Measurements from ENCODE around the gene PROX2. TPM values are rescaled to one million over a fixed set of nuclear protein-coding genes. Genes with fewer than 3 reads are reported as not detected.

Gene PROX2
- polyA plus RNA-seq, 3 donors: 0.03 TPM; not detected in 2

DNA sequence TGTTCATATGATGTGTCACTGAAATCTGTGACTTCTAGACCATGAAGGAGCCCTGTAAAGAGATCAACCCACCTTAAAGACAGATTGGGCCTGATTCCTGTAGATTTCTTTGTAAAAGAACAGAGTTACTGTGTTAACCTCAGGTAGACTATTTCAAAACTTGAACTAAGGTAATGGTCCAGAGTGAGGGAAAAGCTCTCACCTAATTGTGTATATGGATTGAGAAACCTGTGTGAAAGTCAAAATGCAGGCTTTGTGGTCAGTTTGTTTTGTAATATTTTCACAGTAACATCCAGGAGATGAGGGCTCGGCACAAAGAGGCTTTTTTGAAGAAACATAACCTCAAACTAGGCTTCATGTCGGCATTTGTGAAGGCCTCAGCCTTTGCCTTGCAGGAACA, 22.1 kb upstream of the PROX2 start:
- Histone ChIP-seq H3K36me3 (replicated peaks in 1 of 2; ENCODE audit: control insufficient read depth in 1 of 2, insufficient read depth in 2 of 2, low read length in 2 of 2) (peaks cover 96 to 99% of the 10 kb centered on the region in 2 donors), H4K20me1 (ENCODE audit: insufficient read depth, low read length) (peaks cover 31% of the 10 kb centered on the region), H3K27me3 (ENCODE audit: control insufficient read depth in 2 of 2, insufficient read depth in 2 of 2, low read length in 2 of 2) (no peaks in the 10 kb centered on the region), H2AFZ (ENCODE audit: insufficient read depth, low read depth, low read length, poor library complexity, severe bottlenecking) (no peak overlapping the region), H3K9me3 (replicated peaks in 1 of 2; ENCODE audit: control insufficient read depth in 1 of 2, insufficient read depth in 1 of 2, low read length in 2 of 2) (no peaks in the 10 kb centered on the region), H3K4me3 (replicated peaks in 1 of 3; ENCODE audit: low read depth in 2 of 3, low read length in 3 of 3) (no peak overlapping the region), H3K4me2 (replicated peaks; ENCODE audit: extremely low read depth, low read length, poor library complexity, severe bottlenecking) (no peak overlapping the region), H3K9ac (ENCODE audit: insufficient read depth, low read length, poor library complexity, severe bottlenecking) (no peak overlapping the region), H3K4me1 (ENCODE audit: control insufficient read depth in 1 of 2, insufficient read depth in 2 of 2, low read length in 2 of 2) (peaks cover 14% of the 10 kb centered on the region in 2 donors), H3K27ac (ENCODE audit: low read depth in 1 of 2, low read length in 2 of 2) (no peak overlapping the region), H3K79me2 (ENCODE audit: insufficient read depth, low read length) (peaks cover 8% of the 10 kb centered on the region)
- no peaks in the 10 kb centered on the region for H3K9me3 Mint-ChIP-seq
- H3K4me1 Mint-ChIP-seq: peaks cover 13% of the 10 kb centered on the region
- no peak for DNase-seq
- no CpG with 5 or more reads among the region's 2 CpGs for WGBS (ENCODE audit: insufficient coverage)
- H3K27ac Mint-ChIP-seq: no peak overlapping the region
- intact Hi-C loops (cut with micrococcal nuclease): no loop called here
- peaks cover 0 to 3% (median 1%) of the 10 kb centered on the region in 3 donors for H3K27me3 Mint-ChIP-seq (ENCODE audit: low read depth in 3 of 3)
- H3K36me3 Mint-ChIP-seq: peaks cover 94 to 99% of the 10 kb centered on the region in 2 donors
- TF ChIP-seq CTCF (IDR thresholded peaks at IDR 0.05): no peak
- no peak overlapping the region for H3K4me3 Mint-ChIP-seq

DNA sequence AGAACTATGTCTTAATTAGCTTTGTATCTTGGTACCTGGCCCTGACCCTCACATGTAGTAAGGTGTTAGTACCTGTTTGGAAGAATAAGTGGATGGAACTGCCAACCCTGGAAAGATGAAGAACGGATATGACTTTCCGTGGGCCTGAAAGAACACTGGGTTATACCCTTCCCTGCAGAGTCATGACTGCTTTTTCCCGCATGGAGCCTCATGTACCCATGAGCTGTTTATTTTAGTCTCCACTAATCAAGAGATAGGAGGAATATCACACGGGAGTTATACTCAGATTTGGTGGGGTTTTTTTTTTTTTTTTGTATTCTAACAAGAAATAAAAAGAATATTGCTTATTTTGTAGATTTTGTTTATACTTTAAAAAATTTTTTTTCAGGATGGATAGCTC, 21.7 kb upstream of the PROX2 start:
- Mint-ChIP-seq H3K9me3 (no peaks in the 10 kb centered on the region), H3K4me3 (no peak overlapping the region), H3K27me3 (ENCODE audit: low read depth in 3 of 3) (peaks cover 0 to 3% (median 0%) of the 10 kb centered on the region in 3 donors), H3K36me3 (peaks cover 94 to 99% of the 10 kb centered on the region in 2 donors), H3K4me1 (peaks cover 18% of the 10 kb centered on the region), H3K27ac (no peak overlapping the region)
- Histone ChIP-seq H3K36me3 (replicated peaks in 1 of 2; ENCODE audit: control insufficient read depth in 1 of 2, insufficient read depth in 2 of 2, low read length in 2 of 2) (peaks cover 96 to 99% of the 10 kb centered on the region in 2 donors), H2AFZ (ENCODE audit: insufficient read depth, low read depth, low read length, poor library complexity, severe bottlenecking) (no peak overlapping the region), H3K79me2 (ENCODE audit: insufficient read depth, low read length) (peaks cover 8% of the 10 kb centered on the region), H3K4me1 (ENCODE audit: control insufficient read depth in 1 of 2, insufficient read depth in 2 of 2, low read length in 2 of 2) (peaks cover 19% of the 10 kb centered on the region in 2 donors), H4K20me1 (ENCODE audit: insufficient read depth, low read length) (peaks cover 35% of the 10 kb centered on the region), H3K4me3 (replicated peaks in 1 of 3; ENCODE audit: low read depth in 2 of 3, low read length in 3 of 3) (no peak overlapping the region), H3K27ac (ENCODE audit: low read depth in 1 of 2, low read length in 2 of 2) (no peak overlapping the region), H3K9me3 (replicated peaks in 1 of 2; ENCODE audit: control insufficient read depth in 1 of 2, insufficient read depth in 1 of 2, low read length in 2 of 2) (no peaks in the 10 kb centered on the region), H3K9ac (ENCODE audit: insufficient read depth, low read length, poor library complexity, severe bottlenecking) (no peak overlapping the region), H3K4me2 (replicated peaks; ENCODE audit: extremely low read depth, low read length, poor library complexity, severe bottlenecking) (no peak overlapping the region), H3K27me3 (ENCODE audit: control insufficient read depth in 2 of 2, insufficient read depth in 2 of 2, low read length in 2 of 2) (no peaks in the 10 kb centered on the region)
- DNase-seq: no peak
- WGBS (ENCODE audit: insufficient coverage): 100% methylated on average over 1 of the region's 4 CpGs
- no peak for TF ChIP-seq CTCF (IDR thresholded peaks at IDR 0.05)
- intact Hi-C loops (cut with micrococcal nuclease): no loop called here

Data from CD14-positive monocyte (primary cell).